ENCODE measurements around the gene ZNF662.

GRCh38 chr3:42886294-42886822 is 19.6 kb upstream of the ZNF662 start:
- TF ChIP-seq CTCF (IDR thresholded peaks at IDR 0.05) (no peak), POLR2A (IDR thresholded peaks at IDR 0.05) (no peak)

Data from thyroid gland (tissue), 4 donors.